Measurements from ENCODE around the gene ZIC5.

The ZIC5 gene

GRCh38 chr13:99966064-99966805 is 5.3 kb downstream of the ZIC5 start:
- H3K9me3 Mint-ChIP-seq, result no peaks in the 10 kb centered on the region
- CTCF ChIA-PET, result no interaction called here
- H3K4me3 Mint-ChIP-seq, result no peak overlapping the region
- peaks cover 16% of the 10 kb centered on the region for H3K4me1 Mint-ChIP-seq
- H3K27ac Mint-ChIP-seq, result no peak overlapping the region
- H3K27me3 Mint-ChIP-seq, result peaks cover 69% of the 10 kb centered on the region
- DNase-seq, result no peak
- H3K36me3 Mint-ChIP-seq, result peaks cover 9% of the 10 kb centered on the region

- Mint-ChIP-seq H3K36me3 (peaks cover 9% of the 10 kb centered on the region), H3K27me3 (peaks cover 73% of the 10 kb centered on the region), H3K4me3 (no peak overlapping the region), H3K9me3 (no peaks in the 10 kb centered on the region), H3K4me1 (peaks cover 16% of the 10 kb centered on the region), H3K27ac (no peak overlapping the region)
- CTCF ChIA-PET, result no interaction called here
- DNase-seq, result no peak
These were observed 6.1 kb downstream of the ZIC5 start for GRCh38 chr13:99965329-99966000.

- CTCF ChIA-PET, result interaction anchor here (0.8 kb wide), 1 partner anchor 272 kb away, joined by 3 read pairs; no protein-coding TSS in a partner anchor
- peaks cover 75% of the 10 kb centered on the region for H3K27me3 Mint-ChIP-seq
- no peaks in the 10 kb centered on the region for H3K9me3 Mint-ChIP-seq
- peaks cover 14% of the 10 kb centered on the region for H3K4me1 Mint-ChIP-seq
- DNase-seq, result no peak
- H3K4me3 Mint-ChIP-seq, result no peak overlapping the region
- peaks cover 6% of the 10 kb centered on the region for H3K36me3 Mint-ChIP-seq
- no peak overlapping the region for H3K27ac Mint-ChIP-seq
These were observed 7.7 kb downstream of the ZIC5 start for GRCh38 chr13:99963816-99964339.

DNA sequence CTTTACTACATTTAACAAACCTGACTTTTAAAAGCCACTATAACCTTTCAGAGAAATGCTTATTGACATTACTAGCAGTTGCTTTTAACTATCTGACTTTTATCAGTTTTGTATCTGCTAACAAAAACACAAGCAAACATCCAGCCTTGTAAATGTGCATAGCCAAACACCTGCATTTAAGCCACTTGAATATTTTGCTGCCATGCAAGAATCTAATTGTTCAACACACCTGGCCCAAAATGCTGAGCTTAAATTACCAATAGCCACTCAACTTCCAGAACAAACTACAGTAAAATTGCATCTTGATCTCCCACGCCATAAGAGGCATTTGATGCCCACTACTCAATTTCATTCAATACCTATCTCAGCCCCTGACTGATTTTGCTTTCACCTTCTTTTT is 9.3 kb downstream of the ZIC5 start:
- Mint-ChIP-seq H3K4me1 (peaks cover 15% of the 10 kb centered on the region), H3K9me3 (no peaks in the 10 kb centered on the region), H3K27me3 (peaks cover 76% of the 10 kb centered on the region), H3K27ac (no peak overlapping the region), H3K36me3 (peaks cover 3% of the 10 kb centered on the region), H3K4me3 (no peak overlapping the region)
- DNase-seq, result no peak
- CTCF ChIA-PET, result no interaction called here

DNA sequence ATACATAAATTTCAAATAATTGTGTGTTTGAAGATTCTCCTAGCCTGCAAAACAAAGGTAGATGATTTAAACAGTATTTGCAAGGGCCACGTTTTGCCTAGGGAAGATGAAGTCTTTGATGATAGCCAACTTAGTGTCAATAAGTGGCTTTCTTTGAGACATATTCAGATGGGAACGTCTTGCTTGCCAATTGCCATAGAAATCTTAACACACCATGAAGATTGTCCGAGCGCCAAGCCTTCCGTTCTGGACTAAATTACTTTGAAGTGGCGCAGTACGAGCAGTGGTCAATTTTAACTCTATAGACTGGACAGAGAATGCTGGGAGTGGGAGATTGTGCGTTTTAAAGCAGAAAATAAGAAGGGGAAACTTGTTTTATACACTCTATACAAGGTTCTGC is 9.9 kb downstream of the ZIC5 start:
- H3K4me3 Mint-ChIP-seq, result no peak overlapping the region
- peaks cover 18% of the 10 kb centered on the region for H3K4me1 Mint-ChIP-seq
- no peaks in the 10 kb centered on the region for H3K9me3 Mint-ChIP-seq
- CTCF ChIA-PET, result interaction anchor here (0.8 kb wide), 1 partner anchor 10 kb away, joined by 4 read pairs; no protein-coding TSS in a partner anchor
- peaks cover 80% of the 10 kb centered on the region for H3K27me3 Mint-ChIP-seq
- peaks cover 3% of the 10 kb centered on the region for H3K36me3 Mint-ChIP-seq
- DNase-seq, result no peak
- H3K27ac Mint-ChIP-seq, result no peak overlapping the region

DNA sequence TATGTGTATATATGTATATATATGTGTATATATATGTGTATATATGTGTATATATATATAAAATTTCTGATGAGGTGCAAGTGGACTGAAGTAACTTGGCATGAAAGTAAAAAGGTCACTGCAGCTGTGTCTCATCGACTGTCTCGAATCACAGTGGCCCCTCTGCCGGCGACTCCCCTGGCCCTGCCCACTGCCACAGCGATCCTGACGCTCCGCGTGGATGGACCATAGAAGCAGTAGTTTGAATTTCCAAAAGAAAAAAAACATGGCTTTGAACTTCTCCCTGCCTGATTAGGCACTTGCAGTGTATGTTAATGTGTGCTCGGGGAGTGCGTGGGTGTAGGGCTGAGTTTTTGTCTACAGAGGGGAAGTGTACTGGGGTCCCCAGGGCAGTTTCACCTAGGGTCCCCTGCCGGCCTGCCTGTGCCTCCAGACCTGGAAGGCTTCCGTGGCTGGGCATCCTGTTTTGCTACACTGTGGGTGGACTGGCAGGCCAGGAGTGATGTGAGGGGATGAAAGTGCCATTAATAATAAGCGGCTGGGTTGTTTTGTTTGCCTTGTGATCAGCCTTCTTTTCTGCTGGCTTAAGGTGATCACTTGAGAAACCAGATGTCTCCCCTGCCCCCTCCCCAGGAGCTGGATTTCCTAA is 10.8 kb downstream of the ZIC5 start:
- Mint-ChIP-seq H3K4me3 (no peak overlapping the region), H3K27ac (no peak overlapping the region), H3K27me3 (peaks cover 80% of the 10 kb centered on the region), H3K36me3 (peaks cover 3% of the 10 kb centered on the region), H3K4me1 (peaks cover 24% of the 10 kb centered on the region), H3K9me3 (no peaks in the 10 kb centered on the region)
- CTCF ChIA-PET, result interaction anchor here (0.6 to 0.8 kb wide), 2 partner anchors 9 to 292 kb away, joined by 4 read pairs; no protein-coding TSS in a partner anchor
- DNase-seq, result no peak

GRCh38 chr13:99959540-99960230 is 11.9 kb downstream of the ZIC5 start:
- CTCF ChIA-PET, result interaction anchor here (0.9 to 1.0 kb wide), 2 partner anchors 59 to 303 kb away, joined by 3 read pairs; no protein-coding TSS in a partner anchor
- H3K36me3 Mint-ChIP-seq, result peaks cover 3% of the 10 kb centered on the region
- peaks cover 24% of the 10 kb centered on the region for H3K4me1 Mint-ChIP-seq
- peak overlapping the region; percentile 45 for H3K27ac Mint-ChIP-seq
- peak; percentile 51 for DNase-seq
- peaks cover 84% of the 10 kb centered on the region for H3K27me3 Mint-ChIP-seq
- no peaks in the 10 kb centered on the region for H3K9me3 Mint-ChIP-seq
- H3K4me3 Mint-ChIP-seq, result peak overlapping the region; percentile 37

- no peaks in the 10 kb centered on the region for H3K9me3 Mint-ChIP-seq
- peaks cover 88% of the 10 kb centered on the region for H3K27me3 Mint-ChIP-seq
- peak overlapping the region; percentile 7 for H3K4me3 Mint-ChIP-seq
- no peak for DNase-seq
- CTCF ChIA-PET, result interaction anchor here (0.9 to 1.0 kb wide), 2 partner anchors 59 to 303 kb away, joined by 3 read pairs; no protein-coding TSS in a partner anchor
- peaks cover 3% of the 10 kb centered on the region for H3K36me3 Mint-ChIP-seq
- peak overlapping the region; percentile 6 for H3K27ac Mint-ChIP-seq
- H3K4me1 Mint-ChIP-seq, result peaks cover 24% of the 10 kb centered on the region
These were observed 12.4 kb downstream of the ZIC5 start for GRCh38 chr13:99959127-99959539.

GRCh38 chr13:99958406-99959126 is 13.0 kb downstream of the ZIC5 start:
- Mint-ChIP-seq H3K4me3 (no peak overlapping the region), H3K4me1 (peaks cover 24% of the 10 kb centered on the region)

GRCh38 chr13:99956473-99957349 is 14.9 kb downstream of the ZIC5 start:
- DNase-seq, result no peak
- peaks cover 24% of the 10 kb centered on the region for H3K4me1 Mint-ChIP-seq
- H3K27me3 Mint-ChIP-seq, result peaks cover 100% of the 10 kb centered on the region
- H3K9me3 Mint-ChIP-seq, result no peaks in the 10 kb centered on the region
- peak overlapping the region; percentile 28 for H3K27ac Mint-ChIP-seq
- H3K36me3 Mint-ChIP-seq, result peaks cover 3% of the 10 kb centered on the region
- CTCF ChIA-PET, result no interaction called here
- H3K4me3 Mint-ChIP-seq, result peak overlapping the region; percentile 41

More at GRCh38 chr13:99958406-99959126, 13.0 kb downstream of the ZIC5 start:
- no peaks in the 10 kb centered on the region for H3K9me3 Mint-ChIP-seq
- H3K36me3 Mint-ChIP-seq, result peaks cover 3% of the 10 kb centered on the region
- H3K27ac Mint-ChIP-seq, result peak overlapping the region; percentile 6
- peaks cover 89% of the 10 kb centered on the region for H3K27me3 Mint-ChIP-seq
- CTCF ChIA-PET, result interaction anchor here (0.9 kb wide), 1 partner anchor 302 kb away, joined by 3 read pairs; no protein-coding TSS in a partner anchor
- no peak for DNase-seq

DNA sequence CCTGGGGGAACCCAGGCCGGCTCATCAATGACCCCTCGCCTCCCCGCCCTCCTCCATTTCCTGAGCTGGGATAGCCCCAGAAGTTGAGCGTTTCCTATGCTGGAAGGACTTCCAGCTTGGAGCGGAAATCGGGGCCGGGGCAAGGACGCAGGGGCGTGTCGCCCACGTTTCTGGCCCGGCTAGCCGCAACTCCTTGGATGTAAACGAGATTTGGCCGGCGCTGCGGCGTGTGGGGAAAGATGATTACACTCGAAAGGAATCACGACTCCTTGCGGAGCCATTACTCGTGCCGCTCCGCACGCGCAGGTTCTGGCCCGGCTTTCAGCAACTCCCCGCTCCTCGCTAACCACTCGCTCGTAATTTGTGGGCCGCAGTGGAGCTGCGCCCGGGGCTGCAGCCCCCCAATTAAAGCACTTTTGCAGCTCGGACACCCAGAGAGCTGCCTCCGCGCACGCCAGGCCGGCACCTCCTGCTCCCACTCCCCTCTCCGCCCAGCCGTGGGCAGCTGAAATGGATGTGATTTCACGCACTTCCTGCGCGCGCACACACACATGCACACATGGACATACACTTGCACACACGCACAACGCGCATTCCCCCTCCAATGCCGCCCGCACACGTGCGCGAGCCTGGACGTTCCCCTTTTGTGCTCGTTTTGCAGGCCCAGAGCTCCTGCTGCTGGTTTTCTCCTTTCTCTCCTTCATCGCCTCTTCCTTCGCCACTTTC is 15.7 kb downstream of the ZIC5 start:
- Mint-ChIP-seq H3K9me3 (no peaks in the 10 kb centered on the region), H3K36me3 (peaks cover 3% of the 10 kb centered on the region), H3K4me1 (peaks cover 24% of the 10 kb centered on the region), H3K27me3 (peaks cover 95% of the 10 kb centered on the region), H3K4me3 (peak overlapping the region; percentile 41), H3K27ac (no peak overlapping the region)
- CTCF ChIA-PET, result no interaction called here
- DNase-seq, result no peak

- Mint-ChIP-seq H3K9me3 (no peaks in the 10 kb centered on the region), H3K4me3 (no peak overlapping the region), H3K36me3 (peaks cover 3% of the 10 kb centered on the region), H3K27ac (peak overlapping the region; percentile 9), H3K4me1 (peaks cover 24% of the 10 kb centered on the region), H3K27me3 (peaks cover 93% of the 10 kb centered on the region)
- CTCF ChIA-PET, result no interaction called here
- no peak for DNase-seq
These were observed 16.3 kb downstream of the ZIC5 start for GRCh38 chr13:99955107-99955746.

Measured in activated naive CD4-positive, alpha-beta T cell treated with anti-CD3 and anti-CD28 coated beads, Interleukin-2, amount 10 ng/mL, durations not matched to agents 7 days and 5 days (primary cell).